ENCODE measurements around the gene FNBP1. TPM values are rescaled to one million over a fixed set of nuclear protein-coding genes. Genes with fewer than 3 reads are reported as not detected.

The FNBP1 gene
- total and polyA plus RNA-seq, 2 of the 8 experiments (the other 6 are each of a cell fraction or from before 2014, with no cell fraction given) = 7.2 to 40.9 TPM

- TF ChIP-seq NRF1 (IDR thresholded peaks at IDR 0.05; ENCODE audit: low read depth, low read length) (no peak), TAF1 (IDR thresholded peaks at IDR 0.05; ENCODE audit: low read depth, low read length) (no peak), CTCF (IDR thresholded peaks at IDR 0.05; ENCODE audit: control extremely low read depth in 1 of 3, insufficient read depth in 1 of 3, low read depth in 1 of 3, low read length in 3 of 3) (no peak), TAF7 (optimal IDR thresholded peaks at IDR 0.05; ENCODE audit: borderline replicate concordance, low read depth, low read length) (no peak), RAD21 (IDR thresholded peaks at IDR 0.05 in 1 of 2, conservative IDR thresholded peaks at IDR 0.05 in 1 of 2; ENCODE audit: low read depth in 2 of 2, low read length in 2 of 2) (no peak), SIN3A (conservative IDR thresholded peaks at IDR 0.05 in 1 of 2, IDR thresholded peaks at IDR 0.05 in 1 of 2; ENCODE audit: low read depth in 1 of 2, low read length in 2 of 2) (no peak), POLR2A (IDR thresholded peaks at IDR 0.05; ENCODE audit: control extremely low read depth in 1 of 2, low read depth in 2 of 2, low read length in 2 of 2) (no peak), FOSL1 (IDR thresholded peaks at IDR 0.05; ENCODE audit: insufficient read depth, low read depth, low read length) (no peak), SIX5 (IDR thresholded peaks at IDR 0.05; ENCODE audit: low read depth, low read length) (no peak)
These were observed 108.2 kb downstream of the FNBP1 start for GRCh38 chr9:129934780-129935179.

More at GRCh38 chr9:129934780-129935179, 108.2 kb downstream of the FNBP1 start:
- Histone ChIP-seq H2BK15ac (ENCODE audit: low read length) (no peak overlapping the region), H3K18ac (ENCODE audit: extremely low read depth, low read length) (no peak overlapping the region), H2BK5ac (ENCODE audit: low read depth, low read length) (no peak overlapping the region), H3K79me1 (ENCODE audit: low read depth, low read length) (no peaks in the 10 kb centered on the region), H3K79me2 (ENCODE audit: control insufficient read depth in 1 of 2, insufficient read depth in 2 of 2, low read length in 2 of 2) (no peaks in the 10 kb centered on the region), H2BK120ac (replicated peaks; ENCODE audit: low read depth, low read length) (no peak overlapping the region), H2BK20ac (ENCODE audit: low read length) (no peak overlapping the region), H4K8ac (ENCODE audit: extremely low read depth, insufficient read depth, low read length) (no peak overlapping the region), H3K36me3 (ENCODE audit: control insufficient read depth in 2 of 4, insufficient read depth in 4 of 4, low read length in 3 of 4) (no peaks in the 10 kb centered on the region), H4K91ac (replicated peaks; ENCODE audit: insufficient read length, low read length) (no peak overlapping the region), H2BK12ac (ENCODE audit: low read depth, low read length) (no peak overlapping the region), H3K23me2 (ENCODE audit: low read depth, low read length) (no peaks in the 10 kb centered on the region), H3K56ac (replicated peaks; ENCODE audit: insufficient read length, low read depth, low read length) (no peak overlapping the region), H3K4ac (replicated peaks; ENCODE audit: insufficient read length, low read depth, low read length) (no peak overlapping the region), H2AFZ (ENCODE audit: low read length) (no peak overlapping the region), H3K4me1 (replicated peaks in 1 of 4; ENCODE audit: control insufficient read depth in 3 of 4, insufficient read depth in 4 of 4, low read length in 3 of 4) (peaks cover 0 to 4% (median 1%) of the 10 kb centered on the region in 4 experiments; a peak in 4 of 7 replicates), H3K9ac (replicated peaks in 1 of 4; ENCODE audit: extremely low read depth in 1 of 4, low read depth in 3 of 4, low read length in 3 of 4) (no peak overlapping the region), H2AK5ac (ENCODE audit: low read depth, low read length) (no peak overlapping the region), H4K20me1 (replicated peaks in 1 of 2; ENCODE audit: control insufficient read depth in 1 of 2, insufficient read depth in 2 of 2, low read length in 2 of 2) (no peaks in the 10 kb centered on the region), H4K5ac (ENCODE audit: insufficient read length, low read depth, low read length) (no peak overlapping the region), H3K27ac (ENCODE audit: low read depth, low read length) (no peak overlapping the region), H3K14ac (ENCODE audit: insufficient read length) (no peak overlapping the region), H3K9me3 (ENCODE audit: insufficient read depth in 2 of 2, low read depth in 1 of 2, low read length in 1 of 2) (no peaks in the 10 kb centered on the region), H3K4me2 (ENCODE audit: insufficient read depth in 1 of 2, low read depth in 2 of 2, low read length in 2 of 2) (no peak overlapping the region), H3K23ac (ENCODE audit: insufficient read length) (no peak overlapping the region), H3K27me3 (replicated peaks in 1 of 4; ENCODE audit: control insufficient read depth in 3 of 4, extremely low read depth in 1 of 4, insufficient read depth in 3 of 4, low read length in 3 of 4) (no peaks in the 10 kb centered on the region), H3K4me3 (ENCODE audit: extremely low read depth in 1 of 4, insufficient read depth in 2 of 4, low read depth in 3 of 4, low read length in 4 of 4) (no peak overlapping the region)
- DNase-seq (ENCODE audit: low read depth in 1 of 2, low spot score in 2 of 2) = no peak
- POLR2A ChIA-PET (ENCODE audit: partially characterized antibody) = no interaction called here
- FAIRE-seq = no peak
- WGBS, 2 experiments (ENCODE audit: extremely low coverage in 1 of 2, insufficient coverage in 1 of 2, insufficient read length in 1 of 2, insufficient replicate concordance in 2 of 2, low coverage in 1 of 2, low lambda C conversion rate in 2 of 2, missing lambda C conversion rate in 1 of 2) = 95% methylated on average over 5 of the region's 5 CpGs; no CpG with 5 or more reads in 1 of the 2 experiments
- CTCF ChIA-PET (ENCODE audit: partially characterized antibody) = interaction anchor here (1.4 kb wide), 1 partner anchor 12 kb away, joined by 3 read pairs; no protein-coding TSS in a partner anchor
